H9 (cell line): ENCODE results near the gene GRIK1. TPM values are rescaled to one million over a fixed set of nuclear protein-coding genes. Genes with fewer than 3 reads are reported as not detected.

Experiments
- DNase-seq: peaks from one replicate; pipeline ENCODE4 v3.0.0-alpha.2; 2017
- H2AFZ ChIP-seq: one replicate; pipeline ENCODE4 v1.6.1; 2013; ENCODE audit warnings: mild to moderate bottlenecking, low read length, control low read depth, moderate library complexity
- H2AK5ac ChIP-seq: 2 replicates; pipeline ENCODE4 v1.6.1; 2013; ENCODE audit warnings: low read length, control low read depth, mixed read lengths; ENCODE audit not compliant: insufficient read length
- H2BK120ac ChIP-seq: one replicate; pipeline ENCODE4 v1.6.1; 2013; ENCODE audit warnings: low read depth, mild to moderate bottlenecking, low read length, control low read depth, inconsistent platforms; ENCODE audit not compliant: poor library complexity, severe bottlenecking
- H2BK12ac ChIP-seq: 2 replicates; pipeline ENCODE4 v1.6.1; 2013; ENCODE audit warnings: low read length, control low read depth, mixed read lengths, low read depth; ENCODE audit not compliant: insufficient read length
- H2BK15ac ChIP-seq: 2 replicates; pipeline ENCODE4 v1.6.1; 2013; ENCODE audit warnings: low read depth, low read length, control low read depth
- H2BK20ac ChIP-seq: one replicate; pipeline ENCODE4 v1.6.1; 2013; ENCODE audit warnings: low read depth, mild to moderate bottlenecking, low read length, control low read depth, inconsistent platforms; ENCODE audit not compliant: poor library complexity, severe bottlenecking
- H2BK5ac ChIP-seq: 2 replicates; pipeline ENCODE4 v1.6.1; 2013; ENCODE audit warnings: low read length, control low read depth, mixed read lengths; ENCODE audit not compliant: insufficient read length
- H3K14ac ChIP-seq: 2 replicates; pipeline ENCODE4 v1.6.1; 2013; ENCODE audit warnings: low read length, control low read depth; ENCODE audit not compliant: insufficient read depth
- H3K18ac ChIP-seq: 2 replicates; pipeline ENCODE4 v1.6.1; 2013; ENCODE audit warnings: low read depth, mild to moderate bottlenecking, mixed read lengths, low read length, control low read depth; ENCODE audit not compliant: insufficient read length
- H3K23ac ChIP-seq: 2 replicates; pipeline ENCODE4 v1.6.1; 2013; ENCODE audit warnings: low read length, control low read depth, mixed read lengths, low read depth; ENCODE audit not compliant: insufficient read length
- H3K23me2 ChIP-seq: 2 replicates; pipeline ENCODE4 v1.6.1; 2013; ENCODE audit warnings: low read depth, mild to moderate bottlenecking, mixed read lengths, low read length, control low read depth; ENCODE audit not compliant: insufficient read length, poor library complexity, severe bottlenecking
- H3K27ac ChIP-seq: 2 replicates; pipeline ENCODE4 v1.5.1; 2013; ENCODE audit warnings: low read length, control low read depth, mixed read lengths, low read depth; ENCODE audit not compliant: insufficient read length
- H3K27me3 ChIP-seq: 2 replicates; pipeline ENCODE4 v1.6.1; 2013; ENCODE audit warnings: low read length, control low read depth, inconsistent platforms; ENCODE audit not compliant: insufficient read depth
- H3K4ac ChIP-seq: 2 replicates; pipeline ENCODE4 v1.6.1; 2013; ENCODE audit warnings: low read depth, mild to moderate bottlenecking, control low read depth, inconsistent platforms, low read length, moderate library complexity
- H3K4me1 ChIP-seq: 2 replicates; pipeline ENCODE4 v1.6.1; 2013; ENCODE audit warnings: low read length, control low read depth, inconsistent platforms; ENCODE audit not compliant: insufficient read depth
- H3K4me2 ChIP-seq: 2 replicates; pipeline ENCODE4 v1.6.1; 2013; ENCODE audit warnings: low read length, control low read depth, mixed read lengths; ENCODE audit not compliant: insufficient read length, insufficient read depth
- H3K56ac ChIP-seq: 2 replicates; pipeline ENCODE4 v1.6.1; 2013; ENCODE audit warnings: low read depth, mild to moderate bottlenecking, mixed read lengths, low read length, control low read depth; ENCODE audit not compliant: insufficient read length
- H3K79me1 ChIP-seq: 2 replicates; pipeline ENCODE4 v1.6.1; 2013; ENCODE audit warnings: low read depth, mild to moderate bottlenecking, moderate library complexity, low read length, control low read depth, inconsistent platforms; ENCODE audit not compliant: insufficient read depth, poor library complexity, severe bottlenecking
- H3K79me2 ChIP-seq: 2 replicates; pipeline ENCODE4 v1.6.1; 2013; ENCODE audit warnings: low read length, control low read depth, inconsistent platforms; ENCODE audit not compliant: insufficient read depth
- H3K9ac ChIP-seq: 2 replicates; pipeline ENCODE4 v1.6.1; 2013; ENCODE audit warnings: low read length, control low read depth, mixed read lengths; ENCODE audit not compliant: insufficient read length; ENCODE audit errors: extremely low read depth
- H3K9me3 ChIP-seq: one replicate; pipeline ENCODE4 v1.6.1; 2013; ENCODE audit warnings: low read depth, low read length, inconsistent platforms; ENCODE audit not compliant: control insufficient read depth
- H3T11ph ChIP-seq: one replicate; pipeline ENCODE4 v1.6.1; 2013; ENCODE audit warnings: mild to moderate bottlenecking, low read length, control low read depth, inconsistent platforms
- H4K20me1 ChIP-seq: one replicate; pipeline ENCODE4 v1.6.1; 2013; ENCODE audit not compliant: control insufficient read depth, insufficient read length, insufficient read depth
- H4K5ac ChIP-seq: 2 replicates; pipeline ENCODE4 v1.6.1; 2013; ENCODE audit warnings: low read depth, mild to moderate bottlenecking, mixed read lengths, low read length, control low read depth; ENCODE audit not compliant: insufficient read length
- H4K8ac ChIP-seq: replicated peaks from 2 replicates; pipeline ENCODE4 v1.6.1; 2013; ENCODE audit warnings: low read length, control low read depth, mixed read lengths, low read depth; ENCODE audit not compliant: insufficient read length
- H4K91ac ChIP-seq: 2 replicates; pipeline ENCODE4 v1.6.1; 2013; ENCODE audit warnings: low read depth, mild to moderate bottlenecking, moderate library complexity, mixed read lengths, low read length, control low read depth; ENCODE audit not compliant: insufficient read length
- H3K27ac Mint-ChIP-seq, 3 experiments: 2 replicates in 2 of 3; 3 replicates in 1 of 3; pipeline ENCODE4 v1.8.0; 2020 to 2021; ENCODE audit warnings: mixed read lengths in 3 of 3, mild to moderate bottlenecking in 1 of 3, moderate library complexity in 1 of 3
- H3K27me3 Mint-ChIP-seq: 2 replicates; pipeline ENCODE4 v1.8.0; 2021; ENCODE audit warnings: low read depth, mild to moderate bottlenecking, moderate library complexity, mixed read lengths
- H3K36me3 Mint-ChIP-seq, 3 experiments: 2 replicates in 2 of 3; 3 replicates in 1 of 3; pipeline ENCODE4 v1.8.0; 2020 to 2021; ENCODE audit warnings: low read depth in 3 of 3, mixed read lengths in 3 of 3; ENCODE audit not compliant: insufficient read depth in 1 of 3
- H3K4me1 Mint-ChIP-seq, 2 experiments: 2 replicates each; pipeline ENCODE4 v1.8.0; 2020; ENCODE audit warnings: mixed read lengths in 2 of 2
- H3K4me3 Mint-ChIP-seq, 2 experiments: 2 replicates in 1 of 2; 3 replicates in 1 of 2; pipeline ENCODE4 v1.8.0; 2020 to 2021; ENCODE audit warnings: mild to moderate bottlenecking in 2 of 2, mixed read lengths in 2 of 2, moderate library complexity in 1 of 2
- H3K9me3 Mint-ChIP-seq, 2 experiments: 2 replicates in 1 of 2; 3 replicates in 1 of 2; pipeline ENCODE4 v1.8.0; 2020; ENCODE audit warnings: mild to moderate bottlenecking in 2 of 2, mixed read lengths in 2 of 2, moderate library complexity in 1 of 2
- CTCF ChIP-seq: fragments of 200-600 bp; sonication (generic); conservative IDR thresholded peaks from 3 replicates; pipeline ENCODE4 v1.8.0; 2021; ENCODE audit warnings: antibody characterized with exemption, mild to moderate bottlenecking
- WGBS: extraction: QIAGEN DNeasy Blood & Tissue Kit; methylation state at CpG from one replicate; pipeline ENCODE4 v1.1.7; 2013; ENCODE audit warnings: missing lambda C conversion rate, low lambda C conversion rate, mixed read lengths; ENCODE audit not compliant: insufficient read length; ENCODE audit errors: extremely low coverage; 5-methylcytosine and 5-hydroxymethylcytosine counted together
- total RNA-seq: library from RNA; stranded (reverse); gene quantifications from 2 replicates; pipeline ENCODE4 v1.2.1, GENCODE V29; 2021

GRIK1 gene
- total RNA-seq, 1 experiment from 2014 or later = not detected

- Histone ChIP-seq H2BK15ac (no peak overlapping the region), H3K23me2 (no peaks in the 10 kb centered on the region), H2BK5ac (no peak overlapping the region), H2BK120ac (no peak overlapping the region), H4K20me1 (no peaks in the 10 kb centered on the region), H2BK12ac (no peak overlapping the region), H3K9ac (no peak overlapping the region), H3K14ac (no peak overlapping the region), H3K79me2 (no peaks in the 10 kb centered on the region), H4K91ac (no peak overlapping the region), H2BK20ac (no peak overlapping the region), H3K4me2 (no peak overlapping the region), H3K56ac (no peak overlapping the region), H3K27ac (no peak overlapping the region), H4K5ac (no peak overlapping the region), H3K23ac (no peak overlapping the region), H4K8ac (no peak overlapping the region), H3K4ac (no peak overlapping the region), H2AFZ (no peak overlapping the region), H3T11ph (no peak overlapping the region), H3K9me3 (no peaks in the 10 kb centered on the region), H3K27me3 (no peaks in the 10 kb centered on the region), H3K4me1 (no peaks in the 10 kb centered on the region; the same call in 1 of the 2 replicates), H3K79me1 (no peaks in the 10 kb centered on the region), H2AK5ac (no peak overlapping the region), H3K18ac (no peak overlapping the region)
- H3K27me3 Mint-ChIP-seq = peaks cover 3% of the 10 kb centered on the region; the same call in 1 of the 2 replicates
- H3K9me3 Mint-ChIP-seq = no peaks in the 10 kb centered on the region
- peaks cover 8 to 12% of the 10 kb centered on the region in 2 experiments for H3K4me1 Mint-ChIP-seq
- no peak for TF ChIP-seq CTCF
- H3K4me3 Mint-ChIP-seq = no peak overlapping the region
- no peak overlapping the region for H3K27ac Mint-ChIP-seq
- H3K36me3 Mint-ChIP-seq = no peaks in the 10 kb centered on the region
- no peak for DNase-seq
- WGBS = no CpG with 5 or more reads among the region's 1 CpG
Measured at GRCh38 chr21:29920938-29921337, 18.9 kb downstream of the GRIK1 start.
